Memory B cell (primary cell): Measurements from ENCODE around the gene RTCB.
"Not testable (repeated sequence)": the region's sequence is repeated elsewhere in the genome, so short reads cannot be mapped to it uniquely, and the experiment has no call there.

Source experiments
- ATAC-seq: fragments of 150-1000 bp; cut with Tn5 transposase; 2 replicates; pipeline ENCODE4 v1.10.0; 2021; ENCODE audit warnings: low read depth, mild to moderate bottlenecking, moderate library complexity
- DNase-seq, 2 donors: peaks; one replicate each; pipeline ENCODE4 v3.0.0; 2022; ENCODE audit warnings: low spot score in 2 of 2
- H3K27ac Mint-ChIP-seq: one replicate; pipeline ENCODE4 v1.8.0; 2022; ENCODE audit warnings: mild to moderate bottlenecking, moderate library complexity, mixed read lengths
- H3K27me3 Mint-ChIP-seq: one replicate; pipeline ENCODE4 v1.8.0; 2022; ENCODE audit warnings: mixed read lengths
- H3K36me3 Mint-ChIP-seq: one replicate; pipeline ENCODE4 v1.8.0; 2022; ENCODE audit warnings: mild to moderate bottlenecking, mixed read lengths
- H3K4me1 Mint-ChIP-seq: one replicate; pipeline ENCODE4 v1.8.0; 2022; ENCODE audit warnings: mixed read lengths
- H3K4me3 Mint-ChIP-seq: one replicate; pipeline ENCODE4 v1.8.0; 2022; ENCODE audit warnings: mild to moderate bottlenecking, moderate library complexity, mixed read lengths
- H3K9me3 Mint-ChIP-seq: one replicate; pipeline ENCODE4 v1.8.0; 2022; ENCODE audit warnings: mixed read lengths

The RTCB gene

GRCh38 chr22:32364210-32364609, 47.8 kb downstream of the RTCB start:
- no peak overlapping the region for H3K4me3 Mint-ChIP-seq
- DNase-seq (no peak), ATAC-seq (no peak)
- H3K4me1 Mint-ChIP-seq: no peaks in the 10 kb centered on the region
- H3K27ac Mint-ChIP-seq: no peak overlapping the region
- no peaks in the 10 kb centered on the region for H3K9me3 Mint-ChIP-seq
- H3K36me3 Mint-ChIP-seq: peaks cover 3% of the 10 kb centered on the region
- H3K27me3 Mint-ChIP-seq: peaks cover 14% of the 10 kb centered on the region

GRCh38 chr22:32361257-32361656, 50.8 kb downstream of the RTCB start:
- no peaks in the 10 kb centered on the region for H3K4me1 Mint-ChIP-seq
- no peak overlapping the region for H3K27ac Mint-ChIP-seq
- no peak overlapping the region for H3K4me3 Mint-ChIP-seq
- DNase-seq: no peak
- H3K36me3 Mint-ChIP-seq: peaks cover 3% of the 10 kb centered on the region
- peaks cover 11% of the 10 kb centered on the region for H3K27me3 Mint-ChIP-seq
- H3K9me3 Mint-ChIP-seq: no peaks in the 10 kb centered on the region
- ATAC-seq: no peak

GRCh38 chr22:32360096-32360495, 52.0 kb downstream of the RTCB start:
- not testable (repeated sequence) for H3K27ac Mint-ChIP-seq

GRCh38 chr22:32357567-32357966, 54.5 kb downstream of the RTCB start, which contains the start of gene RFPL3:
RFPL3 (plus strand) TSS chr22:32357867; CDS start chr22:32358072, 205 bp downstream.
- H3K27me3 Mint-ChIP-seq, ATAC-seq, H3K36me3 Mint-ChIP-seq, H3K27ac Mint-ChIP-seq, H3K9me3 Mint-ChIP-seq, H3K4me3 Mint-ChIP-seq, H3K4me1 Mint-ChIP-seq: not testable (repeated sequence)
- DNase-seq: peak in 1 of 2 donors; percentile 4

More at GRCh38 chr22:32360096-32360495, 52.0 kb downstream of the RTCB start:
- DNase-seq, H3K27me3 Mint-ChIP-seq, ATAC-seq, H3K4me3 Mint-ChIP-seq, H3K9me3 Mint-ChIP-seq, H3K36me3 Mint-ChIP-seq, H3K4me1 Mint-ChIP-seq: not testable (repeated sequence)

DNA sequence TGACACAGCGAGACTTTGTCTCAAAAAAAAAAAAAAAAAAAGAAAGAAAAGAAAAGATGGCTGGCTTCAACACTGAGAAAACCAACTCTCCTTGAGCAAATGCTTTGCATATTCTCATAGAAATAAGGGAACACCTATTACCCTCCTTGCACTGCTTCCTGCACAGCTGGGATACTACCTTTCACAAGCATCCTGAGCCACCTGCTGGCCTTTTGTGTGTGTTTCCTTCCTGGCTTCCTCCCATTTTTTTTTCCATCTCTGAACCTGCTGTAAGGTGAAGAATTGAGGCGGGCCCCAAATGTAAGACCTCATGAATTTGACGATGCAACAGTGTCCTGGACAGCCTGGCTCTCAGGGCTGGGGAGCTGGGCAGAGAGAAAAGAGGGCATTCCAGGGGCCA, 56.3 kb downstream of the RTCB start:
- no peak for ATAC-seq
- Mint-ChIP-seq H3K4me3 (no peak overlapping the region), H3K9me3 (peaks cover 4% of the 10 kb centered on the region), H3K27ac (no peak overlapping the region), H3K4me1 (no peaks in the 10 kb centered on the region), H3K27me3 (peaks cover 5% of the 10 kb centered on the region), H3K36me3 (peaks cover 2% of the 10 kb centered on the region)
- DNase-seq: no peak

DNA sequence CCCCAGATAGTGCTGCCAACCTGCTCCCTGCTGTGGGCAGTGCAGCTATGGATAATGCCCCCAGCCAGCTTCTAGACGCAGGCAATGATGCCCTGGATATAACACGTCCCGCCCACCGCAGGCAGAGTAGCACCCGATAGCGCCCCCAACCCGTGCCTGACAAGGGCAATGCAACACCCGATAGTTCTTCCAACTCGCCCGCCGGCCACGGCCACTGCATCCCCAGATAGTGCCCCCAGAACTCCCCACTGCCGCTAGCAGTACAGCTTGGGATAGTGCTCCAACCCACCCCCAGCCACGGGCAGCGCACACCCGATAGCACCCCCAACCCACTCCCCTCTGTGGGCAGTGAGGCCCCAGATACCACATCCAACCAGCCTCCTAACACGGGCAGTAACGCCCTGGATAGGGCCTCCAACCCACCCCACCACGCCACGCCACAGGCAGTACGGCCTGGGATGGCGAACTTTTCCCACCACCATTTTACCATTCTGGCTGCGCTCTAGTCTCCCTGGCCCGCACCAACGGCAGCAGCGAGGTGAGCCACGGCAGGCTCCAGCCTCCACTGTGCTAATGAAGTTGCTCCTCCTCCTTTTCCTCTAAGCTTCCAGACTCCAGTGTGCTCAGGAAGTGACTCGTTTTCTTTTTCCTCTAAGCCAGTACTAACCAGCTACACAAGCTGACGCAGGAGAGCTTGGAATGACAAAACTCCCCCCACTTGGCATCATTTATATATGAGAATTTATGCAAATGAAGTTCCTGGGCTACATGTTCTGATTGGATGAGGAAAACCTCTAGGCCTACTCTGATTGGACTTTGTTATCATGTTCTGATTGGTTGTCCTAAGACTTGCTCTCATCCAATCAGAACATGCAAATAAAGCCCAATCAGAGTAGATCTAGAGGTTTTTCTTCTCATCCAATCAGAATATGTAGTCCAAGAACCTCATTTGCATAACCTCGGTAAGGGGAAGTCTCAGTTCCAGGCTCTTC, 57.4 kb downstream of the RTCB start:
- Mint-ChIP-seq H3K4me3 (no peak overlapping the region), H3K36me3 (no peaks in the 10 kb centered on the region), H3K9me3 (peaks cover 4% of the 10 kb centered on the region), H3K27ac (no peak overlapping the region), H3K27me3 (peaks cover 5% of the 10 kb centered on the region), H3K4me1 (no peaks in the 10 kb centered on the region)
- DNase-seq (peak in 1 of 2 donors; percentile 7), ATAC-seq (no peak)

DNA sequence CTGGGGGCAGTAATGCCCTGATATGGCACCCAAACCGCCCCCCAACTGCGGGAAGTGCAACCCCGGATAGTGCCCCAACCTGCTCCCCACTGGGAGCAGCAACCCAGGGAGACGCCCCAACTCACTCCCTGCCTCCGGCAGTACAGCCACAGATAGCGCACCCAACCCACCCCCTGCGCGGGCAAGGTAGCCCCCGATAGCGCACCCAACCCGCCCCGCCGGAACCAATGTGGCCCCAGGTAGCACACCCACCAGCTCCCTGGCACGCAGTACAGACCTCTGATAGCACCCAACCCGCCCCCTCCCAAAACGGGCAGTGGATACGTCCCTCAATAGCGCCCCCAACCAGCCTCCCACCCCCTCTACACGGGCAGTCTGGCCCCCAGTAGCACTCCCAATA, 58.2 kb downstream of the RTCB start:
- no peaks in the 10 kb centered on the region for H3K36me3 Mint-ChIP-seq
- DNase-seq (no peak), ATAC-seq (no peak)
- peaks cover 4% of the 10 kb centered on the region for H3K9me3 Mint-ChIP-seq
- H3K4me1 Mint-ChIP-seq: no peaks in the 10 kb centered on the region
- peaks cover 2% of the 10 kb centered on the region for H3K27me3 Mint-ChIP-seq
- H3K4me3 Mint-ChIP-seq: no peak overlapping the region
- no peak overlapping the region for H3K27ac Mint-ChIP-seq

GRCh38 chr22:32353292-32353691, 58.8 kb downstream of the RTCB start:
- ATAC-seq (no peak), DNase-seq (no peak)
- Mint-ChIP-seq H3K9me3 (peaks cover 4% of the 10 kb centered on the region), H3K4me1 (no peaks in the 10 kb centered on the region), H3K27ac (no peak overlapping the region), H3K36me3 (no peaks in the 10 kb centered on the region), H3K4me3 (no peak overlapping the region), H3K27me3 (peaks cover 2% of the 10 kb centered on the region)

DNA sequence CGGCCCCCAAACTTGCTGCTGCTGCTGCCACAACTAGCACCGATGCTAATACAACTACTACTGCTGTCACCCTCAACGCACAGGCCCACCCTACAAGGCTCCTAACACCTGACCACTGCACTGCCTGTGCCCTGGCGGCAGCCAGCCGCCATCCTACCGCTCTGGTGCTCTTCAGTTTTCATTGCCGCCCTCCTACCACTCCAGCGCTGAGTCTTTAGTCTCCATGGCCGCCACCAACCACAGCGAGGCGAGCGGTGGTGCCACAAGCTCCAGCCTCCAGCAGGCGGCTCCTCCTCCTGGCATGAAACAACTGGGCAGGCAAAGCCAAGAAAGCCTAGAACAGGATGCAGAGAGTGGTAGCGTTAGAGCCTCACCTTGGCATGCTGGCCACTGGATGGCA, 59.4 kb downstream of the RTCB start:
- ATAC-seq: no peak
- H3K4me3 Mint-ChIP-seq: no peak overlapping the region

DNA sequence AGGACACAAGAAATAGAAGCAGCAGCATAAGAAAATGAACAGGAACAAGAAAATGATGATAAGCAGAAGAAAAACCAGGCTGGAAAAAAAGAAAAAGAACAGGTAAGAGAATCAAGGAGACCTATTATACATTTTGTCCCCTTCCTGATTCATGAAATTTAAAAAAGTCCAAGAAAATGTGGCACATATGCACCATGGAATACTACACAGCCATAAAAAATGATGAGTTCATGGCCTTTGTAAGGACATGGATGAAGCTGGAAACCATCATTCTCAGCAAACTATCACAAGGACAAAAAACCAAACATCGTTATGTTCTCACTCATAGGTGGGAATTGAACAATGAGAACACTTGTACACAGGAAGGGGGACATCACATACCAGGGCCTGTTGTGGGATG, 60.2 kb downstream of the RTCB start:
- H3K4me1 Mint-ChIP-seq, H3K27ac Mint-ChIP-seq, H3K27me3 Mint-ChIP-seq, DNase-seq, H3K4me3 Mint-ChIP-seq, ATAC-seq, H3K36me3 Mint-ChIP-seq, H3K9me3 Mint-ChIP-seq: not testable (repeated sequence)

More for the DNA sequence above, 59.4 kb downstream of the RTCB start:
- DNase-seq: peak in 1 of 2 donors; percentile 8
- Mint-ChIP-seq H3K9me3 (peaks cover 4% of the 10 kb centered on the region), H3K4me1 (no peaks in the 10 kb centered on the region), H3K27me3 (peaks cover 2% of the 10 kb centered on the region), H3K36me3 (no peaks in the 10 kb centered on the region), H3K27ac (no peak overlapping the region)

DNA sequence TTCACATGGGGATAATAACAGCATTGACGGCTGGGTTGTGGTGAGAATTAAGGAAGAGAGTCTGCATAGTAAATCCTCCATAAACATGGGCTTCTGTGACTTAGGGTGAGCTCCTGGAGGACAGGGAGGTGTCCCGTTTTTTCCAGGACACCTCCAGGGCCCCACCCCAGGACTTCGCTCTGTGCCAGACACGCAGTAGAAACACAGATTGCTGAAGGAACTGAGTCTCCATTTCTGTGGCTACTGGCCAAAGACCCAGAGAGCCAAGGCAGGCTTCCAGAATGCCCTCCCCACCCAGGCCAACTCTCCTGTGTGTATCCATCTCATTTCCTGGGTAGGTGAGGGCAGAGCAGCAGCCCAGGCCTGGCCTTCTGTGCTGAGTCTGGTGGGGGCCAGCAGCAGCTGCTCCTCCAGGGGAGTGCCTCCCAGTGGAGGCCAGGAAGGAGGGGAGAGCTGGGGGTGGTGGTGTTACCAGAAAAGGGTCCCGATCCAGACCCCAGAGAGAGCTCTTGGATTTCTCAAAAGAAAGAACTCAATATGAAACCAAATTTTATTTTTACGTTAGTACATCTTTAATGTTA, 63.9 kb downstream of the RTCB start:
- no peak for ATAC-seq
- no peaks in the 10 kb centered on the region for H3K4me1 Mint-ChIP-seq
- peak in 1 of 2 donors; percentile 3 for DNase-seq

DNA sequence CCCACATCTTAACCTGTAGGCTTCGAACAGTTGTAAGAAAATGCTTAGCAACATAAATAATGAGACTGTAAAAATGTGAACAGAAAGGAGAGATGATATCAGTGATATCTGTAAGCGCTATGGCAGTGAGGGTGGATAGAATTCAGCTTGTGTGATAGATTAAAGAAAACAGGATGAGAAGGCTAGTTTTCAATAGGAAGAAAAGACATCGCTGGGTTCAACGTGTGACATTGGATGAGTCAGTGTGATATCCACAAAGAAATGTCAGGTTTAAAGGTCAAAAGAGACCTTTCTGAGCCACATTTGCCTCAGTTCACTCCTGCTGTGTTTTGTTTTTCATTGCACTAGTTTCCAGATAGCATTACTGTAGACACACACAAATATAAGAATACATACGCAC, 68.1 kb downstream of the RTCB start:
- no peak overlapping the region for H3K4me3 Mint-ChIP-seq

More for the DNA sequence above, 63.9 kb downstream of the RTCB start:
- Mint-ChIP-seq H3K9me3 (peaks cover 4% of the 10 kb centered on the region), H3K27ac (no peak overlapping the region), H3K4me3 (no peak overlapping the region), H3K36me3 (no peaks in the 10 kb centered on the region), H3K27me3 (peaks cover 5% of the 10 kb centered on the region)

DNA sequence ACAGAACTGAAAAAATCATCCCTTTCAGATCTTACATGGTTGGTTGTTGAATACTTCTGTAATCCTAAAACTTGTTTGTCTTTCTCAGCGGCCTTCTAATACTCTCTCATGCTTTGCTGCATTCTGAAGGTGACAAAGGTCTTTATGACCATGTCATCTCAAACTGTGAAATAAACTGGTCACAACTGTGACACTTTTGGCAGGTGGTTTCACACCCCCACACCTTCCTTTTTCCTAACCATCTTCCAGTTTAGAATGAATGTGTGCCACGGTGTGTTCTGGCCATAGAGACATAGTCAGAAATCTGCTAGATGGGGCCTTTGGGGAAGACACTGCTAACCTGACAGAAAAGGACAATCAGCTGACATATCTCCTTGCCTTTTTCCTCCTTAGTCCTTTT, 69.1 kb downstream of the RTCB start:
- Mint-ChIP-seq H3K4me1 (no peaks in the 10 kb centered on the region), H3K36me3 (no peaks in the 10 kb centered on the region), H3K9me3 (no peaks in the 10 kb centered on the region), H3K4me3 (no peak overlapping the region), H3K27ac (no peak overlapping the region), H3K27me3 (peaks cover 25% of the 10 kb centered on the region)
- no peak for ATAC-seq
- no peak for DNase-seq

More for the DNA sequence above, 68.1 kb downstream of the RTCB start:
- Mint-ChIP-seq H3K4me1 (no peaks in the 10 kb centered on the region), H3K27me3 (peaks cover 23% of the 10 kb centered on the region), H3K36me3 (no peaks in the 10 kb centered on the region), H3K9me3 (no peaks in the 10 kb centered on the region), H3K27ac (no peak overlapping the region)
- DNase-seq (no peak), ATAC-seq (no peak)

DNA sequence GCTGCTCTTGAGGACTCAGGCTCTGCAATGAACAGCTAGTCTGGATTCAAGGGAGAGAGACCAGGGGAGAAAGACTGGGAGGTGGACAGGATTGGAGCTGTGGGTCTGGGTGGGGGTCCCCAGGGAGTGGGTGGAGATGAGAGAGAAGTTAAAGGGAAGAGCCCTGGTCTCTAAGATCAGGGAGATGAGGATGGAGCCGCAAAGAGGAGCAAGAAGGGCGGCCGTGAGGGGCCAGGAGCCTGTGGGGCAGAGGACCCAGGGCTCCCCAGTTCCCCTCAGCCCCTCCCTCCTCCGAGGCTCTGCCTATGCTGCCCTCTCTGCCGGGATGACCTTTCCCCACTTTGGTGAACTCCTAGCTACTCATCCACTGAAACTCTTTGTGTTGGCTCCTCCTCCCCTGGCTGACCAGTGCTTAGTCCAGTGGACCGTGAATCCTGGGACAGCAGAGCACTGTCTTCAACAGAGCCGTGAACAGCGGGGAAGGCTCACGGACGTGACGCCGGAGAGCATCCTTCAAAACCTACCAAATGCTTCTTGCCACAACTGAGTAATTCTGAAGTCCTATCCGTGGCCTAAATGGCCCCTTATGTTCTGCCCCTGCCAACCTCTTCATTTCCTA, 70.8 kb downstream of the RTCB start:
- Mint-ChIP-seq H3K4me3 (no peak overlapping the region), H3K9me3 (no peaks in the 10 kb centered on the region), H3K36me3 (no peaks in the 10 kb centered on the region), H3K27ac (no peak overlapping the region), H3K4me1 (no peaks in the 10 kb centered on the region), H3K27me3 (peaks cover 25% of the 10 kb centered on the region)
- DNase-seq (no peak), ATAC-seq (no peak)
